ENCODE results near the gene PPM1A. TPM values are rescaled to one million over a fixed set of nuclear protein-coding genes. Genes with fewer than 3 reads are reported as not detected.

The PPM1A gene
- total RNA-seq, 2 donors from 2014 or later: 37.0 to 42.4 TPM

DNA sequence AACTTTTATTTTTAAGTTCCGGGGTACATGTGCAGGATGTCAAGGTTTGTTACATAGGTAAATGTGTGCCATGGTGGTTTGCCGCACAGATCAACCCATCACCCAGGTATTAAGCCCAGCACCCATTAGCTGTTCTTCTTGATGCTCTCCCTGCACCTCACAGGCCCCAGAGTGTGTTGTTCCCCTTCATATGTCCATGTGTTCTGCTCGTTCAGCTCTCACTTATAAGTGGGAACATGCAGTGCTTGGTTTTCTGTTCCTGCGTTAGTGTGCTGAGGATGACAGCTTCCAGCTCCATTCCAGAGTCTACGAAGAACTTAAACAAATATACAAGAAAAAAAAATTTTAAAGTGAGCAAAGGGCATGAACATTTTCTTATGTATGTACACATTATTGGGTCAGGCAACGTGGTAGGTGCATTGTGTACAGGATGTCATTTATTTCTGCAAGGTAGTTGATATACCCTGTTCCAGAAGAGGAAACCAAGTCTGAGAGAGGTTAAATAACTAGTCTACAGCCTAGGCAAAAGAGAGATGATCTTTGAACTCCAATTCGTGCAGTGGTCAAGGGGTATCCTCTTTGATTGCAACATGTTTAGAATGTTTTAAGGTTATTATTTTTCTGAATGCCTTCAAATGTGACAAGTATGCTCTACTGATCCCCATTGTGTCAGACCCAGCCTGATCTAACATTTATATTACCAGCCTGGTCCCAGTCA lies 8.7 kb upstream of the PPM1A start:
- DNase-seq (ENCODE audit: low spot score): no peak
- Histone ChIP-seq H3K27me3 (no peaks in the 10 kb centered on the region), H3K36me3 (no peaks in the 10 kb centered on the region), H3K4me1 (no peaks in the 10 kb centered on the region), H3K27ac (no peak overlapping the region), H3K4me3 (peak overlapping the region in 1 of 2 donors; percentile 4), H3K9me3 (no peaks in the 10 kb centered on the region)
- TF ChIP-seq CTCF (IDR thresholded peaks at IDR 0.05): no peak

DNA sequence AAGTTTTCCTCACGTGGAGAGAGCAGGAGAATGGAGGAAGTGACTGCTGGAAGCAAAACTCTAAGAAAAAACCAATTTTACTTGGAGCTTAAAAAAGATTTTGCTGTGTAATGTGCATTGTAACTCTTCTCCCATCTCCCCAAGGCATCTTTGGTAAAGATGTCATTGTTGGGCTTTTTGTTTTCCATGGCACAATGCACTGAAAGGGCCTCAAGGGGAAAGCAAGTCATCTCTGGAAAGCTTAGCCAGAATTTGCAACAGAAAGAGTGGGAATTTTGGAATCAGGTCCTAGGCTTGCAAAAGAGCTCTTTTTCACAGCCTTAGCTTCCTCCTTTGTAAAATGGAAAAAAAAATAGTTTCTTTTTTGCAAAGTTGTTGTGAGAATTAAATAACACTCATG lies 7.9 kb upstream of the PPM1A start:
- no peak for DNase-seq (ENCODE audit: low spot score)
- Histone ChIP-seq H3K27ac (no peak overlapping the region), H3K4me1 (no peaks in the 10 kb centered on the region), H3K36me3 (no peaks in the 10 kb centered on the region), H3K4me3 (no peak overlapping the region), H3K9me3 (no peaks in the 10 kb centered on the region), H3K27me3 (no peaks in the 10 kb centered on the region)
- TF ChIP-seq CTCF (IDR thresholded peaks at IDR 0.05): no peak

GRCh38 chr14:60242429-60242828 lies 6.6 kb upstream of the PPM1A start:
- no peaks in the 10 kb centered on the region for H3K4me1 ChIP-seq
- DNase-seq (ENCODE audit: low spot score): no peak
- no peaks in the 10 kb centered on the region for H3K9me3 ChIP-seq
- H3K27ac ChIP-seq: no peak overlapping the region
- no peak overlapping the region for H3K4me3 ChIP-seq
- H3K27me3 ChIP-seq: no peaks in the 10 kb centered on the region
- H3K36me3 ChIP-seq: no peaks in the 10 kb centered on the region
- no peak for TF ChIP-seq CTCF (IDR thresholded peaks at IDR 0.05)

DNA sequence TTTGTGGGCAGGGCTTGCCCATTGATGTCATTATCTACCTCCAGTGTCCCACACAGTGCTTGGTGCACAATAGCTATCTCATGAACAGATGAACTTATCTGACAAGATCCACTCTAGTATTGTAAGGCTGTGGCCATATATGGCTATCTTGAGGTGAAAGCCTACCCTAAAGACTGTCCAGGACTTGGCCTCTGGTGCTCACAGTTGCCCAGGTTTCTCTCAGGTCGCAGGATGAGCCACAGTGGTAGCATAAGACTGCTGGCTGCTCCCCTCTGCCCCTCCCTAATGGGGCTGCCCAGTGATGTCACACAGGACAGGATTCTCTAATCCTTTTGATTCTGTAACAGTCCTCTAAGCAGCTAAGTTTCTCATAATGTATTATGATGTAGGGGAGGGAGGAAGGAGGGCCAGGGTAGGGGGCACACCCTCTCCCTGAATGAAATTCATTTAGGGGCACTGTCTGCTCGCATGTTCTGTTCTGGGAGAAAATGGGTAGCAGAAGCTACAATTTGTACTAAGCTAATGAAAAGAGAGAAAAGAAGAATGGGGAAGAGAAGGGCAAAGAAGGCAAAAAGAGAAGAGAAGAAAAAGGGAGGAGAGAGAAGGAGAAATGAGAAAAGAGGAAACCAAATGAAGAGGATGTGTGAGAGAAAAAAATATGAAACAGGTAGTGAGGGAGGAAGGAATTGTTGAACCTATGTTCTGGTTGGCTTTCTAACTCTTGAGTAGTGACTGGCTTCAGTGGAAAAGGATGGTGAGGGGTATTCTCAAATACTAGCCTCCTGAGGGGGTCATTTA lies 3.4 kb upstream of the PPM1A start:
- no peak for DNase-seq (ENCODE audit: low spot score)
- Histone ChIP-seq H3K9me3 (no peaks in the 10 kb centered on the region), H3K36me3 (no peaks in the 10 kb centered on the region), H3K4me3 (no peak overlapping the region), H3K27ac (no peak overlapping the region), H3K27me3 (no peaks in the 10 kb centered on the region), H3K4me1 (peaks cover 0 to 6% of the 10 kb centered on the region in 2 donors)
- TF ChIP-seq CTCF (IDR thresholded peaks at IDR 0.05): no peak

DNA sequence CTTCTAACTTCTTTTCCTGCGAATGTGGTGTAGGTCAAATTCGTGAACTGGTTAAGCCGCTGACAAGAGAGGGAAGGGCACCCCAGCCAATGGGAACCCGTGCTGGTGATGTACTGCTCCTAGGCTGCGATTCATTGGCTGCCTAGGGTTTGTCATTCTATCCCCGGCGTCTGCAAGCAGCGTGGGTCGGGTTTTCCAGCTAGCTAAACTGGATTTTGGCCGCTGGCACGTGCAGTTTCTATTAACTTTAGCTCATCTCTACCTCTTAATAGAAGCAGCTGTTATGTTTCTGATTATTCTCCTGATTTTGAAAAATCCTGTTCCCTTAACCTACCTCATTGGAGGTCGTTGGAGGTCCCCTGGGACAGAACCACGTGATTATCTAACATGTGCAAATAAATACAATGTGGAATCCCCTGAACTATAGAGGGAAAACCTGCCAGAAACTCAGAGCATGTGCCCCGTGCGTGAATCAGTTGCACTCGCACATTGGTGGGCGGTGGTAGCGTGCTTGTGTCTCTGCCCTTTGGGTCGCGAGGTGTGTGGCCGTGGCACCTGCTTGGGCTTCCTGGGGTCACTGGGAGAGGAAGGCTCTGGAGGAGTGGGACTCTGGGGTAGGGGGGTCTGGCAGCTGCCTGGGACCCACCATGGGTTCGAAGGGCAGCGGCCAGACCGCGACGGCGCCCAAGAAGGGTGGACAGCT lies 876 bp upstream of the PPM1A start:
- no peak for TF ChIP-seq CTCF (IDR thresholded peaks at IDR 0.05)
- peak overlapping the region; percentile 99 to 100 for H3K27ac ChIP-seq
- H3K27me3 ChIP-seq: no peaks in the 10 kb centered on the region
- H3K4me1 ChIP-seq: peaks cover 0 to 31% of the 10 kb centered on the region in 2 donors
- H3K9me3 ChIP-seq: no peaks in the 10 kb centered on the region
- no peaks in the 10 kb centered on the region for H3K36me3 ChIP-seq
- peak overlapping the region; percentile 68 to 93 for H3K4me3 ChIP-seq
- DNase-seq (ENCODE audit: low spot score): peak; percentile 97
